WTC11 (cell line): ENCODE results near the gene COL5A1. TPM values are rescaled to one million over a fixed set of nuclear protein-coding genes. Genes with fewer than 3 reads are reported as not detected.
A peak's percentile ranks its signal among the peaks of the same experiment; 100 is the strongest.

Experiments used
- ATAC-seq: fragments of 200-7000 bp; cut with Tn5 transposase; 2 replicates; pipeline ENCODE4 v1.10.0; 2021; ENCODE audit warnings: mild to moderate bottlenecking, moderate library complexity
- CTCF ChIA-PET: fragments of 300-600 bp; sonication (Branson Sonifier 250); formaldehyde crosslinking; loops from one replicate; lab custom pipeline; 2021; ENCODE audit warnings: antibody characterized with exemption; lab: Charles Lee
- POLR2A ChIA-PET: fragments of 350-600 bp; sonication (Branson Sonifier 250); formaldehyde crosslinking; loops from one replicate; lab custom pipeline; 2021; ENCODE audit warnings: antibody characterized with exemption; lab: Charles Lee
- DNase-seq: peaks from one replicate; pipeline ENCODE4 v3.0.0; 2021; ENCODE audit warnings: low spot score
- H3K27ac Mint-ChIP-seq: 2 replicates; pipeline ENCODE4 v1.8.0; 2021; ENCODE audit warnings: mixed read lengths
- H3K27me3 Mint-ChIP-seq: 2 replicates; pipeline ENCODE4 v1.8.0; 2021; ENCODE audit warnings: low read depth, mild to moderate bottlenecking, moderate library complexity, mixed read lengths
- H3K36me3 Mint-ChIP-seq: 2 replicates; pipeline ENCODE4 v1.8.0; 2021; ENCODE audit warnings: mixed read lengths
- H3K4me1 Mint-ChIP-seq: 2 replicates; pipeline ENCODE4 v1.8.0; 2022; ENCODE audit warnings: mixed read lengths
- H3K4me3 Mint-ChIP-seq: 2 replicates; pipeline ENCODE4 v1.8.0; 2021; ENCODE audit warnings: mild to moderate bottlenecking, moderate library complexity, mixed read lengths
- H3K9me3 Mint-ChIP-seq: 2 replicates; pipeline ENCODE4 v1.8.0; 2021; ENCODE audit warnings: mixed read lengths
- ATF3 ChIP-seq: sonication (generic); formaldehyde crosslinking; conservative IDR thresholded peaks from 2 replicates; pipeline ENCODE4 v1.8.1; 2022; ENCODE audit warnings: mild to moderate bottlenecking, missing genetic modification reagents
- CREM ChIP-seq: sonication (generic); formaldehyde crosslinking; IDR thresholded peaks from 2 replicates; pipeline ENCODE4 v1.8.1; 2022; ENCODE audit warnings: mild to moderate bottlenecking, missing genetic modification reagents, moderate library complexity
- ELF4 ChIP-seq: sonication (generic); formaldehyde crosslinking; IDR thresholded peaks from 2 replicates; pipeline ENCODE4 v1.8.1; 2022; ENCODE audit warnings: low read depth, mild to moderate bottlenecking, moderate library complexity, missing genetic modification reagents
- ETV6 ChIP-seq: sonication (generic); formaldehyde crosslinking; IDR thresholded peaks from 2 replicates; pipeline ENCODE4 v1.8.1; 2022; ENCODE audit warnings: mild to moderate bottlenecking, missing genetic modification reagents
- GABPB1 ChIP-seq: sonication (generic); formaldehyde crosslinking; IDR thresholded peaks from 2 replicates; pipeline ENCODE4 v1.8.1; 2023; ENCODE audit warnings: mild to moderate bottlenecking, missing genetic modification reagents
- GTF2I ChIP-seq: fragments of 250-450 bp; sonication (Bioruptor Pico); conservative IDR thresholded peaks from 2 replicates; pipeline ENCODE4 v1.4.0; 2021; ENCODE audit warnings: mild to moderate bottlenecking
- HMGA2 ChIP-seq: fragments of 250-450 bp; sonication (Bioruptor Pico); IDR thresholded peaks from 2 replicates; pipeline ENCODE4 v1.4.0; 2021; ENCODE audit warnings: mild to moderate bottlenecking, moderate library complexity
- MXD4 ChIP-seq: fragments of 250-450 bp; sonication (Bioruptor Pico); IDR thresholded peaks from 2 replicates; pipeline ENCODE4 v1.8.0; 2021; ENCODE audit warnings: mild to moderate bottlenecking, moderate library complexity, borderline replicate concordance
- NFYB ChIP-seq: sonication (generic); formaldehyde crosslinking; conservative IDR thresholded peaks from 2 replicates; pipeline ENCODE4 v1.8.0; 2022; ENCODE audit warnings: low read depth, missing genetic modification reagents
- NR2C2 ChIP-seq: sonication (generic); formaldehyde crosslinking; IDR thresholded peaks from 2 replicates; pipeline ENCODE4 v1.8.0; 2022; ENCODE audit warnings: mild to moderate bottlenecking, missing genetic modification reagents
- SP1 ChIP-seq: sonication (generic); formaldehyde crosslinking; conservative IDR thresholded peaks from 2 replicates; pipeline ENCODE4 v1.8.1; 2022; ENCODE audit warnings: missing genetic modification reagents
- TP53 ChIP-seq: sonication (generic); formaldehyde crosslinking; IDR thresholded peaks from 2 replicates; pipeline ENCODE4 v1.8.1; 2023; ENCODE audit warnings: mild to moderate bottlenecking, missing genetic modification reagents
- ZNF138 ChIP-seq: sonication (generic); formaldehyde crosslinking; conservative IDR thresholded peaks from 2 replicates; pipeline ENCODE4 v1.8.1; 2022; ENCODE audit warnings: mild to moderate bottlenecking, moderate library complexity, missing genetic modification reagents
- ZNF232 ChIP-seq: sonication (generic); formaldehyde crosslinking; IDR thresholded peaks from 2 replicates; pipeline ENCODE4 v1.8.0; 2022; ENCODE audit warnings: mild to moderate bottlenecking, missing genetic modification reagents
- ZNF263 ChIP-seq: sonication (generic); formaldehyde crosslinking; IDR thresholded peaks from 2 replicates; pipeline ENCODE4 v1.8.1; 2022; ENCODE audit warnings: low read depth, mild to moderate bottlenecking, moderate library complexity, missing genetic modification reagents
- ZNF416 ChIP-seq: fragments of 250-450 bp; sonication (Bioruptor Pico); IDR thresholded peaks from 2 replicates; pipeline ENCODE4 v1.9.0; 2021; ENCODE audit warnings: mild to moderate bottlenecking, inconsistent platforms
- ZNF512 ChIP-seq: sonication (generic); formaldehyde crosslinking; IDR thresholded peaks from 2 replicates; pipeline ENCODE4 v1.8.1; 2022; ENCODE audit warnings: missing genetic modification reagents, borderline replicate concordance
- total RNA-seq: library from RNA; stranded (reverse); gene quantifications from 3 replicates; pipeline ENCODE4 v1.2.3, GENCODE V29; 2021
- TF ChIP-seq, protein P1 (sequence below): sonication (generic); formaldehyde crosslinking; IDR thresholded peaks from 2 replicates; pipeline ENCODE4 v1.8.0; 2022; ENCODE audit warnings: mild to moderate bottlenecking, missing genetic modification reagents
- TF ChIP-seq, protein P2 (sequence below): sonication (generic); formaldehyde crosslinking; IDR thresholded peaks from 2 replicates; pipeline ENCODE4 v1.8.1; 2023; ENCODE audit warnings: mild to moderate bottlenecking, missing genetic modification reagents, moderate library complexity
- TF ChIP-seq, protein P3 (sequence below): fragments of 250-450 bp; sonication (Bioruptor Pico); IDR thresholded peaks from 2 replicates; pipeline ENCODE4 v1.9.0; 2021; ENCODE audit warnings: mild to moderate bottlenecking
- TF ChIP-seq, protein P4 (sequence below): fragments of 250-450 bp; sonication (Bioruptor Pico); IDR thresholded peaks from 2 replicates; pipeline ENCODE4 v1.9.0; 2021; ENCODE audit warnings: mild to moderate bottlenecking

Gene COL5A1
- total RNA-seq, 1 experiment from 2014 or later, result 13.5 TPM

DNA sequence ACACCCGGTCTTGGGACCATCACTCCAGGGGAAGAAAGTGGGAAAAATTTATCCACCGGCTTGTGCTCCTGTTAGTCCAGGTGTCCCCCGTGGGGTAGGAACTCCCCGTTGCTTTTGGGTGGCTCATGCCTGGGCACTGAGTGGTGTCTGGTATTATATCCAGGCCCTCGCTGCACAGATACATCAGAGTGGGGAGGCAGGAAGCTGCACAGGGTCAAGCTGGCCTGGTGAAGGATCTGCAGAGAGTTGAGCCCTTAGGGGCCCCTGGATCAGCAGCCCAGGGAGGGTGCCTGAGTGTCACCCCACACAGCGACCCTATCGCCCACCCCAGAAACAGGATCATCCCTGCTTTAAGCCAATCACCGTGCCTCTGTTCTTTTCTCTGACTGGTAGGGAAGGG is 24.4 kb upstream of the COL5A1 start (continued):
- TF ChIP-seq, protein P1, sequence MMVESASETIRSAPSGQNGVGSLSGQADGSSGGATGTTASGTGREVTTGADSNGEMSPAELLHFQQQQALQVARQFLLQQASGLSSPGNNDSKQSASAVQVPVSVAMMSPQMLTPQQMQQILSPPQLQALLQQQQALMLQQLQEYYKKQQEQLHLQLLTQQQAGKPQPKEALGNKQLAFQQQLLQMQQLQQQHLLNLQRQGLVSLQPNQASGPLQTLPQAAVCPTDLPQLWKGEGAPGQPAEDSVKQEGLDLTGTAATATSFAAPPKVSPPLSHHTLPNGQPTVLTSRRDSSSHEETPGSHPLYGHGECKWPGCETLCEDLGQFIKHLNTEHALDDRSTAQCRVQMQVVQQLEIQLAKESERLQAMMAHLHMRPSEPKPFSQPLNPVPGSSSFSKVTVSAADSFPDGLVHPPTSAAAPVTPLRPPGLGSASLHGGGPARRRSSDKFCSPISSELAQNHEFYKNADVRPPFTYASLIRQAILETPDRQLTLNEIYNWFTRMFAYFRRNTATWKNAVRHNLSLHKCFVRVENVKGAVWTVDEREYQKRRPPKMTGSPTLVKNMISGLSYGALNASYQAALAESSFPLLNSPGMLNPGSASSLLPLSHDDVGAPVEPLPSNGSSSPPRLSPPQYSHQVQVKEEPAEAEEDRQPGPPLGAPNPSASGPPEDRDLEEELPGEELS (CRISPR knock-in tag), result no peak

DNA sequence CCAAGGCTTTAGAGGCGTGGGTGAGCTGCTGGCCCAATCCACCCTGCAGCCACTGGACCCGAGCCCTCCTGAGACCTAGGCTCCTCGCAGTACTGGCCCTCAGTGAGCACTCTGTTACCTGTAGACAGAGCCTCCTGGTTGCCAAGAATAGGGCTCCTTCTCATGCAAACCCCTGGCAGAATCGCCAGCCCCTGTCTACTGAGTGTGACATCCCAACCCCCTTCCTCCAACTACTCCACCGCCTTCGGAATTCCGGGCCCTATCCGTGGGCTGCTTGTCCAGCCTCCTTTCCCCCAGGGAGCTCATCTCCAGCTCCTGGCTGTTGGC is 23.8 kb upstream of the COL5A1 start:
- Mint-ChIP-seq H3K4me3 (no peak overlapping the region), H3K36me3 (peaks cover 13% of the 10 kb centered on the region), H3K4me1 (no peaks in the 10 kb centered on the region), H3K27ac (no peak overlapping the region), H3K9me3 (peaks cover 26% of the 10 kb centered on the region), H3K27me3 (peaks cover 6% of the 10 kb centered on the region)
- ChIA-PET CTCF (interaction anchor here (0.8 kb wide), 1 partner anchor 25 kb away, joined by 3 read pairs; no protein-coding TSS in a partner anchor), POLR2A (no interaction called here)
- ATAC-seq (no peak), DNase-seq (peak; percentile 1)
- no peak for TF ChIP-seq NR2C2
- TF ChIP-seq TP53 (CRISPR knock-in tag), result no peak
- no peak for TF ChIP-seq GABPB1 (CRISPR knock-in tag)
- TF ChIP-seq, protein P2, sequence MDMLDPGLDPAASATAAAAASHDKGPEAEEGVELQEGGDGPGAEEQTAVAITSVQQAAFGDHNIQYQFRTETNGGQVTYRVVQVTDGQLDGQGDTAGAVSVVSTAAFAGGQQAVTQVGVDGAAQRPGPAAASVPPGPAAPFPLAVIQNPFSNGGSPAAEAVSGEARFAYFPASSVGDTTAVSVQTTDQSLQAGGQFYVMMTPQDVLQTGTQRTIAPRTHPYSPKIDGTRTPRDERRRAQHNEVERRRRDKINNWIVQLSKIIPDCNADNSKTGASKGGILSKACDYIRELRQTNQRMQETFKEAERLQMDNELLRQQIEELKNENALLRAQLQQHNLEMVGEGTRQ (CRISPR knock-in tag), result no peak
- TF ChIP-seq, protein P3, sequence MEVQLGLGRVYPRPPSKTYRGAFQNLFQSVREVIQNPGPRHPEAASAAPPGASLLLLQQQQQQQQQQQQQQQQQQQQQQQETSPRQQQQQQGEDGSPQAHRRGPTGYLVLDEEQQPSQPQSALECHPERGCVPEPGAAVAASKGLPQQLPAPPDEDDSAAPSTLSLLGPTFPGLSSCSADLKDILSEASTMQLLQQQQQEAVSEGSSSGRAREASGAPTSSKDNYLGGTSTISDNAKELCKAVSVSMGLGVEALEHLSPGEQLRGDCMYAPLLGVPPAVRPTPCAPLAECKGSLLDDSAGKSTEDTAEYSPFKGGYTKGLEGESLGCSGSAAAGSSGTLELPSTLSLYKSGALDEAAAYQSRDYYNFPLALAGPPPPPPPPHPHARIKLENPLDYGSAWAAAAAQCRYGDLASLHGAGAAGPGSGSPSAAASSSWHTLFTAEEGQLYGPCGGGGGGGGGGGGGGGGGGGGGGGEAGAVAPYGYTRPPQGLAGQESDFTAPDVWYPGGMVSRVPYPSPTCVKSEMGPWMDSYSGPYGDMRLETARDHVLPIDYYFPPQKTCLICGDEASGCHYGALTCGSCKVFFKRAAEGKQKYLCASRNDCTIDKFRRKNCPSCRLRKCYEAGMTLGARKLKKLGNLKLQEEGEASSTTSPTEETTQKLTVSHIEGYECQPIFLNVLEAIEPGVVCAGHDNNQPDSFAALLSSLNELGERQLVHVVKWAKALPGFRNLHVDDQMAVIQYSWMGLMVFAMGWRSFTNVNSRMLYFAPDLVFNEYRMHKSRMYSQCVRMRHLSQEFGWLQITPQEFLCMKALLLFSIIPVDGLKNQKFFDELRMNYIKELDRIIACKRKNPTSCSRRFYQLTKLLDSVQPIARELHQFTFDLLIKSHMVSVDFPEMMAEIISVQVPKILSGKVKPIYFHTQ (CRISPR knock-in tag), result no peak
- TF ChIP-seq, protein P4, sequence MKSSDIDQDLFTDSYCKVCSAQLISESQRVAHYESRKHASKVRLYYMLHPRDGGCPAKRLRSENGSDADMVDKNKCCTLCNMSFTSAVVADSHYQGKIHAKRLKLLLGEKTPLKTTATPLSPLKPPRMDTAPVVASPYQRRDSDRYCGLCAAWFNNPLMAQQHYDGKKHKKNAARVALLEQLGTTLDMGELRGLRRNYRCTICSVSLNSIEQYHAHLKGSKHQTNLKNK (CRISPR knock-in tag), result no peak
- no peak for TF ChIP-seq ZNF138
- TF ChIP-seq HMGA2 (CRISPR knock-in tag), result no peak
- no peak for TF ChIP-seq ZNF232 (CRISPR knock-in tag)
- TF ChIP-seq ATF3, result no peak
- no peak for TF ChIP-seq MXD4 (CRISPR knock-in tag)
- TF ChIP-seq ZNF512 (CRISPR knock-in tag), result no peak
- no peak for TF ChIP-seq CREM (CRISPR knock-in tag)
- no peak for TF ChIP-seq ELF4 (CRISPR knock-in tag)

GRCh38 chr9:134618163-134618832 is 23.3 kb upstream of the COL5A1 start:
- Mint-ChIP-seq H3K4me1 (no peaks in the 10 kb centered on the region), H3K36me3 (peaks cover 11% of the 10 kb centered on the region; the same call in 1 of the 2 replicates), H3K27me3 (peaks cover 6% of the 10 kb centered on the region), H3K4me3 (no peak overlapping the region), H3K27ac (no peak overlapping the region), H3K9me3 (peaks cover 23% of the 10 kb centered on the region)
- ChIA-PET POLR2A (no interaction called here), CTCF (interaction anchor here (0.8 kb wide), 1 partner anchor 25 kb away, joined by 3 read pairs; no protein-coding TSS in a partner anchor)
- ATAC-seq (no peak), DNase-seq (peak; percentile 6)
- TF ChIP-seq ETV6 (no peak), SP1 (CRISPR knock-in tag) (no peak), ZNF512 (CRISPR knock-in tag) (no peak), ZNF416 (CRISPR knock-in tag) (no peak), GTF2I (CRISPR knock-in tag) (no peak), NFYB (CRISPR knock-in tag) (no peak), TP53 (CRISPR knock-in tag) (no peak), ZNF263 (no peak), NR2C2 (no peak)
